HG03095 (cell line): Measurements from ENCODE around the gene GABRG1.

Experiments
- ATAC-seq: cut with Tn5 transposase; IDR thresholded peaks from one replicate; pipeline ENCODE4 v1.9.1; 2021; ENCODE audit warnings: moderate library complexity; ENCODE audit not compliant: unreplicated experiment

The GABRG1 gene

DNA sequence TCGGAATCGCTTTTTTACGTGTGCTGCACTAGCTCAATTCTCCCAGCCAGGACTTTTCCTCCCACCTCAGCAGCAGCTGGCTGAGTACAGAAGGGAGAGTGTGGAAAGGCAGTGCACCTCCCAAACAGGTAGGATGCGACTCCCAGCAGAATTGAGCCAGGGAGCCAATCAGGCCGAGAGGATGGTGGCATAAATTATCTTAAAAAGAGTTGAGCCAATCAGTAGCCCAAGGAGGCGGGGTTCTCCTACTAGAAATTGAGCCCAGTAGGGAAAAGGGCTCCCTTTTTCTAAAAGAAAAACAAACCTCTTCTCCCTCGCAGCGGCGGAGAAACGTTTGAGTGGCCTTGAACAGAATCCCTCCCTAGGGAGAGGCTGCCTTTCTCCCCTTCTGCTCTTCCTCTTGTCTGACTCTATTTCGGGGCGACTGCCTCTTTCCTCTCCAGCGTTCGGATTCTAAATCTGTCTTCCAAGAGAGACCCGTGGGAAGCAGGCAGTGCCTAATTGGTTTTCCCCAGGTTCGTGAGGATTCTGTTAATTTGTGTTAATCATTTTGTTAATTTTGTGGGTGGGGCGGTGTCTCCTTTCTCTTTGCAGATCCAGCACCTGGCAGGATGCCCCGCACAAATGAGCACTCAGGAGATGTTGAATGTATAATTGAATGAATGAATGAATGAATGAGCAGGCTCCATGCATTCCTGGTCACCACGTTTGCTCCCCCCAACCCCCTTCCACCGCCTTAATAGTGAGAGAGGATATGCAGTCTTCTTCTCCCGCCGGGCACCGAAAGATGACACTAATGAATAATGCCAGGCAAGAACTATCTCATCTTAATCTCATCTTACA lies at the start of gene GABRG1:
Gene GABRG1, minus strand, starts transcription at position 142 of the 843 bp plus-strand sequence. Its CDS starts 141 bp downstream, at position 1.
- ATAC-seq: no peak

DNA sequence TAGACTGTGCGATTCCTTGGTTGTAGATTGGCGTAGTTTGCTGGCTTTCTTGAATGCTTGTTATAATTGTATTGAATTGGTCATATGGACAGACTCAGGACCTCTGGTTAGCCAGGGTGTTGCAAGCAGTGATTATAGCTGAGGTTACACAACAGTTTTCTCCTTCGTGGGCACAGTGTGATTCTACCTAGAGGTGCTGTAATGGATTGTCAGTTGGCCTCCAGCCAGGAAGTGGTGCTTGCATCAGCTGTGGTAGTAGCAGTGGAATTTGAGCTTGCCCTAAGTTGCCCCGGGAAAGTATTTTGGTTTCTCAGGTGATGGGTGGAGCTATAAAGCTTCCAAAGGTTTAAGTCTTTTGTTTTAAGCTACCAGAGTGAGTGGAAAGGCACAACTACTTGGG lies 23.1 kb upstream of the GABRG1 start:
- no peak for ATAC-seq

DNA sequence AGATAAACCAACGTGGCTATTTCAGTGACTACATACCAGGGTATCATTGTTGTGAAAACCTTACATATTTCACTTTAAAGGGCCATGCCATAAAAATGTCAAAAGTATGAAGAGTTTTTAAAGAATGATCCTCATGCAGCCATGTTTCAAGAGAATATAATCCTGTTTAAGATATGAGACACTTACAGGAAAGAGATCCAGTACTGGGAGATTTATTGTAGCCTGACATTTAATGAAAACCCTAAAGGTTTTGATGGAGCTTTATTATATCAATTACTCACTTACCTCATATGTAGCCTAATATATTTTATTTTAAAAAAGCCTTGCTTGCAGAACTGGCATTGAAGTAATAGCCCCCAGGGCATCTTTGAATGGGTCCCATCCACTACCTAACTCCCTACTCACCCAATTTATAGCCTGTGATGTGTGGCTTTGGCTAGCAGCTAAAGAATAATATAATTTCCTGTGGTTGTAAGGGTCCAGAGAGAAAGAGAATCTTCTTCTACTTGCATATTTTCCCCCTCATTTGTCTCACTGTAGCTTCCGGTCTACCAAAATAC lies 7.7 kb upstream of the GABRG1 start:
- ATAC-seq: no peak

DNA sequence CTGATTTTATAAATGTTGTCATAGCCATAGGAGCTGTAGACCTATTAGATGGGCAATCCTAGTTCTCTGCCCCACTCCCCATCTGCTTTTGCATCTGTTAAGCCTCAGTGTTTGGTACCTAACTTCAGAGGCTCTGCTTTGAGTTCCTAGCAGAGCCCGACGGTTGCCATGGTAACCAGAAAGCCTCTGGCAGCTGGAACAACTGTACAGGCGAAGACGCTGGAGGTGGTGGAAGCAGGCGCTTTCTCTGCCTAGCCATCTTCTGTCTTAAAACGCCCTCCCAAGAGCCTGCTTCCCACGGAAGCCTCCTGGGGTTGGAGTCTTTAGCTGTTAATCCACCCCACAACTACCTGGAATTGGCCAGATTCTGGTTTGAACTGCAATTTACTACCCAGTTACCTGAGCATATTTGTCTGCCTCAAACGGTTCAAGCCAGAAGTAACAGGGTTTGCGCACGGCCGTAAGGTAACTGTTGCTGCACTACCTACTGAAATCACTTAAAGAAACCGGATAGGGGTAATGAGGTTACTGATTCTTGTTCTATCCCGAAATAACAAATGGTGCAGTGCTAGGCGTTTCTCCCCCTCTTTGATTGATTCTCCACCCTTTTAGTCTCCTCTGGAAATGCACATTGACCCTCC lies 1.0 kb upstream of the GABRG1 start:
- ATAC-seq: no peak

DNA sequence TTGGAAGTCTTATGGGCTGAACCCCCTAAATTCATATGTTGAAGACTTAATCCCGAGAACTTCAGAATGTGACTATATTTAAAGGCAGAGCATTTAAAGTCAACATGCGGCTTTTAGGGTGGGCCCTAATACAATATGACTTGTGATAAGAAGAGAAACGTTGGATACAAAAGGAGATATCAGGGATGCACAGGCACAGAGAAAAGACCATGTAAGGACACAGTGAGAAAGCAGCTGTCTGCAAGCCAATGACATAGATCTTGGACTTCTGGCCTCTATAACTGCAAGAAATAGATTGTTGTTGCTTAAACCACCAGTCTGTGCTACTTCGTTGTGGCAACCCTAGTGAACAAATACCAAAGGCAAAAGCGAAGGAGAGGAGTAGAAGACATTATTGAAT lies 42.2 kb downstream of the GABRG1 start:
- ATAC-seq: no peak

GRCh38 chr4:46081248-46081647 lies 42.6 kb downstream of the GABRG1 start:
- ATAC-seq: no peak

GRCh38 chr4:46073778-46074177 lies 50.1 kb downstream of the GABRG1 start:
- ATAC-seq: no peak

DNA sequence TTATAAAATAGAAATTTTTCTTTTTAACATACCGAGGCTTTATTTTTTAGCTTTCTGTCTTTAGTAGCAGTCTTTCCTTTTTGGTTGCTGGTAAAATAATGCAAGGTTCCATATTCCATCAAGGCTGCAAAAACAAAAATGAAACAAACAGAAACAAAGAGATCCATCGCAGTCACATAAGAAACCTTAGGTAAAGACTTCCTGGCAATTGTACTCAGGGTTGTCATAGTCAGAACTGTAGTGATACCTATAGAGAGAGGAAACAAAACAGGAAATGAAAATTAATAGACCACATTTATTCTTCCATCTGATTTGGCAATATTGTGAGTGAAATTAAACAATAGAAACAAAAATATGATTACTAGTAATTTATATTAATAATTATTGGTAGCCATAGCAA lies 72.5 kb downstream of the GABRG1 start:
- ATAC-seq: no peak

- ATAC-seq: no peak
Observed at GRCh38 chr4:46032056-46032455, 91.8 kb downstream of the GABRG1 start.

DNA sequence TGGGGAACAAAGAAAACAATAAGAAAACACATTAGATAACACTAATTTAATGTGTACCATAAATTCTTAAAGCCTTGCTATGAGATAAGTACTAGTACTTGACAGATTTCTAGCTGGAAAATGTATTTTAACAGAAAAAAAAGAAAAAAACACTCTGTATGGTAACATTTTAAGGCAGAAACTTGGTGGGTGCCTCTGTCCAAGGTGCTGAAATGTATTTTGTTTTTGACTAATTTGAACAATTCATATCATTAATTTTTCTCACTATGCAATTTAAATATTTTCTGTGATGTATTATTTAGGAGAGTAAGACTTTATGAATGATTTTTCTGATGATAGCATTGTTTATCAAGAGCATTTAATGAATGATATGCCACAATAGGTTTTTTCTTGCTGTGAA lies 107.5 kb downstream of the GABRG1 start:
- no peak for ATAC-seq

DNA sequence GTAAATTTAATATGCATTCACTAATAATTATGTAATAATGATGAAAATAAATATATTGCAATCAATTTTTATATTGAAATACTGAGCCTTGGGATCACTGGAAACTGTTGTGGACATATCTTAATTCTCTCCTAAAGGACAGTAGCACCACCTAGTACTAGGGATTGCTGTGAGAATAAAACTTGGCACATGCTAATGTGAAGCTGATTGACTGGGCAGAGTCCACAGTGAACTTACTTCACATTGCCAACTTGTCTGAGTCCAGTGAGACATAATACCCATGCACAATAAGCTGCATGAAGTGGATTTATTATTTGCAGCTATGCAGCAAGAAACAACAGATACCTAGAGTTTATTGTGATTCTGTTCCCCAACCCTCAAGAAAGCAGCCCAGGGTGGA lies 131.1 kb downstream of the GABRG1 start:
- ATAC-seq: no peak

- ATAC-seq: no peak
Observed at GRCh38 chr4:45989775-45990174, 134.1 kb downstream of the GABRG1 start.

DNA sequence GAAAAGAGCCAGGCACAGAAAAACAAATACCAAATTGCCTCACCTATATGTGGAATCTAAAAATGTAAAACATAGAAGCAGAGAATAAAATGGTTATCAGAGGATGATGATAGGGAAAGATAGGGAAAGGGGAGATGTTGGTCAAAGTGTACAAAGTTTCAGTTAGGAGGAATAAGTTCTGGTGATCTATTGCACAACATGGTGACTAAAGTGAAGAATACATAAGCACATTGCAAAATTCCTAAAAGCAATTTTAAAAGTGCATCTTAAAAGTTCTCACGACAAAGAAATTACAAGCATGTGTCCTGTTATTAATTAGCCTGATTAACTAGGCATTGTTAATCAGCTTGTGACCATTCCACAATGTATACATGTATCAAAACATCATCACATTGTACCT lies 136.0 kb downstream of the GABRG1 start:
- no peak for ATAC-seq
